Anterior cingulate cortex (tissue), 58 donors: Measurements from ENCODE around the gene ETF1.
"Not testable (repeated sequence)": the region's sequence is repeated elsewhere in the genome, so short reads cannot be mapped to it uniquely, and the experiment has no call there.

ENCODE experiments used
- DNase-seq, 58 donors: peaks; one replicate each; lab custom pipeline; 2025; lab: John Stamatoyannopoulos, UW

The ETF1 gene

DNA sequence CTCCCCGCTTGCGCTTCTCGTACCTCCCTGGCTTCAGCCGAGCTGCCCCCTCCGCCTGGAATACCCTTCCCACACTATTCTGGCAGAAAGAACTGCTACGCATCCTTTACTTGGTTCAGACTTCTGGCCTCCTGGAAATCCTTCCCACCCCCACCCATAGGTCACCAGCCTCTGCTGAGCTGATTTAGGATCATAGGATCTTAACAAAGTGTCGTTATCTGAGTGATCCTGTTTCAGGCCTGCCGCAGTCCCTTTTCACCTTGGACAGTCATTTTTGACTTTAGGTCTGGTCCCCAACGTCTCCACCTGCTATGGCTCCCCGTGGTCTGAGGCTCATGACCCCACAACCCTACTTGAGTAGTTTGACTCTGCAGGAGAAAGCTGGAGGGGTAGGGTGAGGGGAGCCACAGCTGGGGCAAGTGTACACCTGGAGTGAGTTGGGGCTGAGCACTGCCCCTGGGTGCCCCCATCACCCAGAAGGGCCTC is 50.4 kb downstream of the ETF1 start:
- no peak for DNase-seq

DNA sequence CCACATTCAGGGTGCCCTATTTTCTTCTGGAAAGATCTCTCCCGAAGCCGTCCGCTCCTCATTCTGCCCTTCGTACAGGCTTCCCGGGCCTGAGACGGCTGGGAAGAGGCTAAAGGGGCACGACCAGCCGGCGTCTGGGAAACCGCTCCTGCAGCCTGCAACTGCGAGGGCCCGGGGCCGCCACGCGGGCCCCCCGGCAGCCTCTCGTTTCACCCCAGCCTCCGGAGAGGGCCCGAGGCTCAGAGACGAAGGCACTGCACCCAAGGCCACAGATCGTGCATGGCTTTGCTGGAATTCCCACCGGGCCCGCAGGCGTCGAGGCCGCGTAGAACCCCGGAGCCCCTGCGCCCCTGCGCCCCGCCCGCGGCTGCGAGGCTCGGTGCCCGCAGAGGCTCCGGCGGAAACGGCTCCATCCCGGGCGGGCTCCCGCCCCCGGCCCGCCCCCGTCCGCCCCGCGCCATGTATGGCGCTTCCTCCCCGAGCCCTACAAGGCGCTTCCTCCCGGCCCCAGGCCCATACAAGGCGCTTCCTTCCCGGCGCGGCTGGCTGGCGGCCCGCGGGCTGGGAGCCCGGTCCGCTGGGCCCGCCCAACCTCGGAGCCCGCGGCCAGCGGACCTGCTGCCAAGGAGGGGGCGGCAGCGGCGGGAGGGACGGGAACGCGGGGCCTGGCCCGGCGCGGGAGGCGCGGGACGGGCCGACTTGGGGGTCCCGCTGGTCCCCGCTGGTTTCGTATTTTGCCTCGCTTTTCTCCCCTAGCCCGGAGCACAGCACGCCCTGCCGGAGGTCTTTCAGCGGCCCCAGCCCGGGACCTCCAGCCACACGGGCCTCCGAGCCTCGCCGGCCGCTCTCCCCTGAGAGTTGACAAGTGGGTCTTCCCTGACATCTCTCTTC is 51.1 kb downstream of the ETF1 start:
- DNase-seq: peak in 56 of 58 donors; percentile 50 to 96 (median 89)

DNA sequence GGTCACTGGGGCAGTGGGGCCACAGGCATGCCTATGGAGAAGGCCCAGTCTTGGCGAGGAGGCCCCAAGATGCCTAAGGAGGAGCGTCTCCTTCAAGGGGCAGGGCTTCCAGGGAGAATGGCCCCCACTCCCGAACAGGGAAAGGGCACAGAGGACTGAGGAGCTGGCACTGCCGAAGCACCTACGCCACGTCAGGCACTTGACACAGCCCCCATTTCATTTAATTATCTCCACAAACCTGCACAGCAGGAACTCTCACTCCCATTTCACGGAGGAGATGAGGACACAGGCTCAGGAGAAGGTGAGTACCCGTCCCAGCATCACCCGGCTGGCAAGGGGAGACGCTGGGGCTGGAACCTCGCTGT is 51.8 kb downstream of the ETF1 start:
- peak in 1 of 58 donors; percentile 43 for DNase-seq

DNA sequence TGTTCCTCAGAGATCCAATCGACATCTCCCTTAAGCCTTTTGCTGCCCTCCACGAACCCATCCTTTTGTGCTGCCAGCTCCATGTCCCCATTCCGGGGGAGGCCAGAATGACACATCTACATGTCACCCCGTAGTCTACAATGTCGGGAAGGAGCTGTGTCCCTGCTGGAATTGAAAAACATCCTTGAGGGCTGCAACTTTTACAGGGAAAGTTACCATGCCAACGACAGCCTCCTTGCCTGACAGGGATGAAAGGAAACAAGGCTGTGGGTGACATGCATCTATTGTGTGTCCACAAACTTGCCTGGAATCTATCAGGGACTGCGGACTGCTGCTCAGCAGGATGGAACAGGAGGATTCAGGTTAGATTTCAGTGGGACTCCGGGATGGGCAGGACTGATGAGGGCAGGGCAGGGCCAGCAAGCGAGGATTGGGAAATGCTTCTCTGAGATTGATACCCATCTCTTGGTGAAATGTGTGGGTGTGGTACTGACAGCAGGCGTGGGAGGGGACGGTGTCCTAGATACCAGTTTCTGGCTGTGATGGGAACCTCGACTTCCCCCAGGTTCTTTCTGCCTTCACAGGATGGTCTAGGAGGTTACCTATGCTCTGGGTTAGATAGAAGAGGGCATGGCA is 52.3 kb downstream of the ETF1 start:
- DNase-seq: peak in 7 of 58 donors; percentile 13 to 56 (median 21)

DNA sequence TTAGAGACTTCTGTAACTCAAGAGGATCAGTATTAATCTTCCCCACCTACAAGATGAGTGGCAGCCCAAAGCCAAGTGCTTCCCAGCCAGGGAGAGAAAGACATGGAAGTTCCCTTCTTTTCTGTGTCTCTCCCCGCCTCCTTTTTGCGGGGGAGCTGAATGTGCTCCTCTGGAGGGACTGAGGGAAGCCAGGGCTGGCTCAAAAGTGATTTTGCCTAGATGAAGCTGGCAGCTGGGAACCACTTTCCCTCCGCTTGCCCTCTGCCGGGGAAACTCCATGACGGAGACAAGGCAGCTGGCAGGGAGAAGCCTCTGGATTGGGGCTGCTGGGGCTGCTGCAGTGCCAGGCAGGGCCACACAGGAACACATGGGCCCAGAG is 53.4 kb downstream of the ETF1 start:
- DNase-seq: peak in 42 of 58 donors; percentile 13 to 82 (median 46)

DNA sequence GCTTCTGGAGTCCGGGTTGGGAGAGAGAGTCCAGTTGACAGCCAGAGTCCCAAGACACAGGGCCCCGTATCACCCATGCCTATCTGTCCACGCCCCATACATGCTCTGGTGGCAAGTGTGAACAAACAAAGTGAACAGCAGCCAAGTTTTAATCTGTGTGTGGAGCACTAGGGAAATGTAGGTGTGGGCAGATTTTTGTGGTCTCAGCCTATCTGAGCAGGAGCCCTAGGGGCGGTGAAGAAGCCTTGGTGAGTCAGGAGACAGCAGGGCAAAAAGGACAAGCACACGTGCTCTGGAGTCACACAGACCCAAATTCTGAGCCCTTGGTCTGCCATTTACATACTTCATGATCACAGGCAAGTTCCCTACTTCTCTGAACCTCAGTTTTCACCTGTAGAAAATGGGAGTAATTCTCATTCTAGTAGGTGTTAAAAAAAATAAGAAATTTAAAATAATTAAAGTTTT is 54.5 kb downstream of the ETF1 start:
- no peak for DNase-seq

DNA sequence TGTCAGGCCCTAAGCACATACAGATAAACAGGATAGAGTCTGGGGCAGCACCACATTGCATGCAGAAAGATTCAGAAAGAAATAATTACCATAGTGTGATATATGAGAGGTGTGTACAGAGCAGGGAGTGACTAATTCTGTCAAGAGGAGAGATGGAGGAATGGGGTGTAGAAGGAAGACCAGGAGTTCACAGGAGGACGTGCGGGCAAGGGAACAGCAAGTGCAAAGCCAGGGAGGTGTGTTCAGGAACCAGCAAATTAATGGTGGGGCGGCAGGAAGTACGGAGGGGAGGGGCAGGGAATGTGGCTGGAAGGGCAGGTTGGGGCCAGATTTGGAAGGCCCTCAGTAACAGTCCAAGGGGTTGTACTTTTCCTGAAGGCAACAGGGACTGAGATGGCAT is 60.4 kb downstream of the ETF1 start:
- DNase-seq: no peak

DNA sequence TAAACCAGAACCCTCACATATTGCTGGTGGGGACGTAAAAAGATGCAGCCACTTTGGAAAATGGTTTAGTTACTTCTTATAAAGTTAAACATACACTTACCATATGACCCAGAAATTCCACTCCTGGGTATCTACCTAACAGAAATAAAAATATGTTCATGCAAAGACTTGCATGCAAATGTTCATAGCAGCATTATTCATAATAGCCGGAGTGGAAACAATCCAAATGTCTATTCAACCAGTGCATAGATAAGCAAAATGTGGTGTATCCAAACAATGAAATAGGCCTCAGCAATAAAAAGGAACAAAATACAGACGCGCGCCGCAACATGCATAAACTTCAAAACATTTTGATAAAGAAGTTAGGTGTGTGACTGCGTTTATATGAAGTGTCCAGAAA is 66.1 kb downstream of the ETF1 start:
- DNase-seq: no peak

DNA sequence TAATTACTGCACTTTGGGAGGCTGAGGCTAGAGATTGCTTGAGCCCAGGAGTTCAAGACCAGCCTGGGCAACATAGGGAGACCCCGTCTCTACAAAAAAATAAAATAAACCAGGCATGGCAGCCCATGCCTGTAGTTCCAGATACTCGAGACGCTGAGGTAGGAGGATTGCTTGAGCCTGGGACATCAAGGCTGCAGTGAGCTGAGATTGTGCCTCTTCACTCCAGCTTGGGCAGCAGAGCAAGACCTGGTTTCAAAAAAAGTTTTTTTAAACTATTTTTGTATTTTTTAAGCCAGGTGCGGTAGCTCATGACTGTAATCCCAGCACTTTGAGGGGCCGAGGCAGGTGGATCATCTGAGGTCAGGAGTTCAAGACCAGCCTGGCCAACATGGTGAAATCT is 69.9 kb downstream of the ETF1 start:
- DNase-seq: not testable (repeated sequence)

DNA sequence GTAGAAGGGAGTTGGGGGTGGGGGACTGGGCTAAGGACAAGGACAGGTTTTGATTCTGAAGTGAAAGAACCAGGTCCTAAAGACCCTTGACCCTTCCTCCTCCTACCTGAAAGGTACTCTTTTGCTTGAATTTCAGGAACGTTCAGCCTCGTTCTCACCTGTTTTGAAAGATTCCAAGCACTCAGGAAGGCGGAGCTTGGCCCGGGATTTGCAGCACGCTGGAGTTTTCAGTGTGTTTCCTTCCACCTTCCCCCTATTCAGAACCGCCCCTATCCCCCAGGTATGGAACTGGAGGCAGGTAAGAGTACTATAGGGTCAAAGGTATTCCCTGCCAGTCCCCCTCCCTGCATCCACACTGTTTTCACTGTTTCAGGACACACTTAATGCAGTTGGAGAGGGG is 70.7 kb downstream of the ETF1 start:
- no peak for DNase-seq

DNA sequence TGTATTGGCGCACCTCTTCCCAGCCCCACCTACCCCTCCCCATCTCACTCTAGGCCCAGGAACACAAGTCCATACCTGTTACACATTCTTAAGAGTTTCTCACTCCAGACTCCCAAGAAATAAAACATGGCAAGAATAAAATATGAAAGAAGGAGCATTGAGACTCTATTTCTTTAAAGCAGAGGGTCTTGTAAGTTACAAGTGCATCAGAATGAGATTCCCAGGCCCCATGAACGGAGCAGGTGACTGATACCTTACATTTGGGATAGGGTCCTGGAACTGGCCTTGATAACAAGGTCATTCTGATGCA is 72.0 kb downstream of the ETF1 start:
- DNase-seq: no peak

DNA sequence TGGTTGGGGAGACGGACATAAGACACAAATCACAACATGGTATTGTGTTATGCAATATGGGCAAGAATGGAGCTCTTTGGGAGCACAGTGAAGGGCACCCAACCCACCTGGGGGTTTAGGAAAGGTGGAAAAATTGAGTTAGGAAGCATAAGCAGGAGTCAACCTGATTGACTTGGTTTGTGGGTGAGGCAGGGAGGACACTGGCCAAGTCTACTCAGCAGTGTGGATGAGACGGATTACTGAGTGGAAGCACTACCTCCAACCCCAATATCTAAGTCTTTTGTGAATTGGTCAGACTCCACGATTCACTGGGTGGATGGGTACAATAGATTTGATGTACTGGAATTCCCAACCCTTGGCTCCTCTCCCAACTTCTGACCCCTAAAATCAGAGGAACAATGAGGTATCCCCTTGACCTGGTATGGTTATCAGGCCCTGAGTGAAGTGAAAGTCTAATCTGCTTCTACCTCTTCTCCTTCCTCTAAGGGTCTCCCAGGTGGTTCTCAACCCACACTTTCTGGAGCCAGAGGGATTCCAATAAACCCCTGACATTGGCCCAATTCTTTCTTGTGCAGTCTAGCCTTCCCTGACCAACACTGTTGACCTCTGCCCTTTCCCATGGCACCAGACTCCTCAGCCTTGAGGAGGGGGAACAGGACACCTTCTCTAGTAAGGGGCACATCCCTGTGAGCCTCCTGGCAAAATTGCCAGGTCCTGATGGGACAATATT is 72.5 kb downstream of the ETF1 start:
- DNase-seq: no peak

DNA sequence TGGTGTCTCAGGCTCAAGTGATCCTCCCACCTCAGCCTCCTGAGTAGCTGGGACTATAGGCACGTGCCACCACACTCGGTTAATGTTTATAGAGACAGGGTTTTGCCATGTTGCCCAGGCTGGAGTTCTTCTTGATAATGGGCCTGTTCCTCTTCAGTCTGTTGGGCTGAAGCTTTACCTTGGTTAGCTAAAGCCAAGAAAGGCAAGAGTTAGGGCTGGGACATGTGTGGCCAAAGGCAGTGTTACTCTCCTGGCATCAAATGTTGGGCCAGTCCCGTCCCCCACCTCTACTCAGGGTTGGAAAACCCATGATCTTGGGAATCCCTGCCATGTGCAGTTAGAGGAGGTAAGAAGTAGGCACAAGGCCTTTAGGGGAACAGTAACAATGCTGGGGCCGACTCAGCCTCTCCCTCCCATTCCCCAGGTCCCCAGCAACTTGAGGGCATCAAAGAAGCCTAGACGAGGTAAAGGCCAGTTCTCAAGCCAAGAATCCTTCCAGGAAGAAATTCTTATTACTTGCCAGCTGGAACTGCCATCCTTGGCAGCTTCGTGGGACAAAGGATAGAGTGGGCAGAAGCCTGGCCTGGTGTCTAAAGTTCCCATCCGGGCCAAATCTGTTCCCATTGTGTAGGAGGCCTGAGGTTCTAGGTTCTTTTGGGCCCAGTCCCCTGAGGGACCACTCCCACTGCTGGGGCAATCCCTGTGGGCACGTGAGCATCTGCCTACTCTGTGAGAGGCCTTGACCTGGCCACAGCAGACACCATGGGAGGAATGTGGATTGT is 73.3 kb downstream of the ETF1 start:
- DNase-seq: no peak

DNA sequence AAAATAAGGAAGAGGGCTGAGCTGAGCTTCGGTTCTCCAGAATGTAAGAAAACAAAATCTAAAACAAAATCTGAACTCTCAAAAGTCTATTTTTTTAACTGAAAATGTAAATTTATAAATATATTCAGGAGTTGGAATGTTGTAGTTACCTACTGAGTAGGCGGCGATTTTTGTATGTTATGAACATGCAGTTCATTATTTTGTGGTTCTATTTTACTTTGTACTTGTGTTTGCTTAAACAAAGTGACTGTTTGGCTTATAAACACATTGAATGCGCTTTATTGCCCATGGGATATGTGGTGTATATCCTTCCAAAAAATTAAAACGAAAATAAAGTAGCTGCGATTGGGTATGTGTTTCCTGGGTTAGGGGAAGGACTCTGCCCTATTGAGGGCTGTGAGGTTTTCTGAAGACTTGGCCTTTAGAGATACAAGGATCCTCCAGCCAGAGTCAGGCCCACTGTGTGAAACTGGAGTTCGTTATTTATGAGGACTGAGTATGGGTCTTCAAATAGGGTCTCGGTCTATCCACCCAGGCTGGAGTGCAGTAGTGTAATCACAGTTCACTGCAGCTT is 74.0 kb downstream of the ETF1 start:
- DNase-seq: no peak

DNA sequence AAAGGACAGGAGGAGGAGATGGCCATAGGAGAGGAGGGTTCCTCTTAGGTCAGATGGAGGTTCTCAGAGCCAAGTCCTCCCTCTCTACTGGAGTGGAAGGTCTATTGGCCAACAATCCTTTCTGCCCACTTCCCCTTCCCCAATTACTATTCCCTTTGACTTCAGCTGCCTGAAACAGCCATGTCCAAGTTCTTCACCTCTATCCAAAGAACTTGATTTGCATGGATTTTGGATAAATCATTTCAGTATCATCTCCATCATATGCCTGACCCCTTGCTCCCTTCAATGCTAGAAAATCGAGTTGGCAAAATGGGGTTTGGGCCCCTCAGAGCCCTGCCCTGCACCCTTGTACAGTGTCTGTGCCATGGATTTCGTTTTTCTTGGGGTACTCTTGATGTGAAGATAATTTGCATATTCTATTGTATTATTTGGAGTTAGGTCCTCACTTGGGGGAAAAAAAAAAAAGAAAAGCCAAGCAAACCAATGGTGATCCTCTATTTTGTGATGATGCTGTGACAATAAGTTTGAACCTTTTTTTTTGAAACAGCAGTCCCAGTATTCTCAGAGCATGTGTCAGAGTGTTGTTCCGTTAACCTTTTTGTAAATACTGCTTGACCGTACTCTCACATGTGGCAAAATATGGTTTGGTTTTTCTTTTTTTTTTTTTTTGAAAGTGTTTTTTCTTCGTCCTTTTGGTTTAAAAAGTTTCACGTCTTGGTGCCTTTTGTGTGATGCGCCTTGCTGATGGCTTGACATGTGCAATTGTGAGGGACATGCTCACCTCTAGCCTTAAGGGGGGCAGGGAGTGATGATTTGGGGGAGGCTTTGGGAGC is 74.7 kb downstream of the ETF1 start:
- DNase-seq: no peak

DNA sequence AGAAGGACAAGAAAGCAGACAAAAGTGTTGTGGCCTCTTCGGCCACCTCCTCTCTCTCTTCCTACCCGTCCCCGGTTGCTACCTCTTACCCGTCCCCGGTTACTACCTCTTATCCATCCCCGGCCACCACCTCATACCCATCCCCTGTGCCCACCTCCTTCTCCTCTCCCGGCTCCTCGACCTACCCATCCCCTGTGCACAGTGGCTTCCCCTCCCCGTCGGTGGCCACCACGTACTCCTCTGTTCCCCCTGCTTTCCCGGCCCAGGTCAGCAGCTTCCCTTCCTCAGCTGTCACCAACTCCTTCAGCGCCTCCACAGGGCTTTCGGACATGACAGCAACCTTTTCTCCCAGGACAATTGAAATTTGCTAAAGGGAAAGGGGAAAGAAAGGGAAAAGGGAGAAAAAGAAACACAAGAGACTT is 75.3 kb downstream of the ETF1 start:
- no peak for DNase-seq

DNA sequence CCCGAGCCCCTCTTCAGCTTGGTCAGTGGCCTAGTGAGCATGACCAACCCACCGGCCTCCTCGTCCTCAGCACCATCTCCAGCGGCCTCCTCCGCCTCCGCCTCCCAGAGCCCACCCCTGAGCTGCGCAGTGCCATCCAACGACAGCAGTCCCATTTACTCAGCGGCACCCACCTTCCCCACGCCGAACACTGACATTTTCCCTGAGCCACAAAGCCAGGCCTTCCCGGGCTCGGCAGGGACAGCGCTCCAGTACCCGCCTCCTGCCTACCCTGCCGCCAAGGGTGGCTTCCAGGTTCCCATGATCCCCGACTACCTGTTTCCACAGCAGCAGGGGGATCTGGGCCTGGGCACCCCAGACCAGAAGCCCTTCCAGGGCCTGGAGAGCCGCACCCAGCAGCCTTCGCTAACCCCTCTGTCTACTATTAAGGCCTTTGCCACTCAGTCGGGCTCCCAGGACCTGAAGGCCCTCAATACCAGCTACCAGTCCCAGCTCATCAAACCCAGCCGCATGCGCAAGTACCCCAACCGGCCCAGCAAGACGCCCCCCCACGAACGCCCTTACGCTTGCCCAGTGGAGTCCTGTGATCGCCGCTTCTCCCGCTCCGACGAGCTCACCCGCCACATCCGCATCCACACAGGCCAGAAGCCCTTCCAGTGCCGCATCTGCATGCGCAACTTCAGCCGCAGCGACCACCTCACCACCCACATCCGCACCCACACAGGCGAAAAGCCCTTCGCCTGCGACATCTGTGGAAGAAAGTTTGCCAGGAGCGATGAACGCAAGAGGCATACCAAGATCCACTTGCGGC is 75.9 kb downstream of the ETF1 start:
- no peak for DNase-seq
